PC-9 (cell line): ENCODE results near the gene ARFRP1. TPM values are rescaled to one million over a fixed set of nuclear protein-coding genes. Genes with fewer than 3 reads are reported as not detected.

Source experiments
- BruUV-seq: library from RNA; stranded (reverse); fragments of 400-500 nt; replicated peaks from 2 replicates; lab custom pipeline; 2021; lab: Mats Ljungman, UMichigan
- CTCF ChIA-PET: fragments of 300-600 bp; sonication (Branson Sonifier 250); formaldehyde crosslinking; loops from one replicate; lab custom pipeline; 2022; ENCODE audit warnings: antibody characterized with exemption; lab: Charles Lee
- POLR2A ChIA-PET: fragments of 300-600 bp; sonication (Branson Sonifier 250); formaldehyde crosslinking; loops from one replicate; lab custom pipeline; 2022; ENCODE audit warnings: antibody characterized with exemption; ENCODE audit not compliant: unreplicated experiment; lab: Charles Lee
- DNase-seq, 2 experiments: peaks; one replicate each; pipeline versions ENCODE4 v3.0.0 to v3.0.0-alpha.2; 2015 to 2022; ENCODE audit warnings: mixed read lengths in 1 of 2
- H2AFZ ChIP-seq: fragments of 200-600 bp; sonication (generic); 2 replicates; pipeline ENCODE4 v1.8.1; 2017; ENCODE audit warnings: antibody characterized with exemption
- H3F3A ChIP-seq: fragments of 200-600 bp; sonication (generic); 2 replicates; pipeline ENCODE4 v1.8.1; 2017; ENCODE audit warnings: antibody characterized with exemption, mild to moderate bottlenecking, low read depth; ENCODE audit not compliant: insufficient read depth
- H3K27ac ChIP-seq: fragments of 200-600 bp; sonication (generic); 2 replicates; pipeline ENCODE4 v1.6.1; 2016; ENCODE audit warnings: mixed run types
- H3K27me3 ChIP-seq: fragments of 200-600 bp; sonication (generic); 2 replicates; pipeline ENCODE4 v1.6.1; 2016; ENCODE audit warnings: low read depth, mixed run types; ENCODE audit not compliant: insufficient read depth
- H3K36me3 ChIP-seq: fragments of 200-600 bp; sonication (generic); 2 replicates; pipeline ENCODE4 v1.6.1; 2016; ENCODE audit warnings: low read depth, mixed run types
- H3K4me1 ChIP-seq: fragments of 200-600 bp; sonication (generic); replicated peaks from 2 replicates; pipeline ENCODE4 v1.6.1; 2016; ENCODE audit warnings: mixed run types; ENCODE audit not compliant: insufficient read depth
- H3K4me2 ChIP-seq: fragments of 200-600 bp; sonication (generic); 2 replicates; pipeline ENCODE4 v1.6.1; 2017; ENCODE audit warnings: mixed run types
- H3K4me3 ChIP-seq: fragments of 200-600 bp; sonication (generic); 2 replicates; pipeline ENCODE4 v1.6.1; 2016; ENCODE audit warnings: mixed run types
- H3K79me2 ChIP-seq: fragments of 200-600 bp; sonication (generic); 2 replicates; pipeline ENCODE4 v1.6.1; 2017; ENCODE audit warnings: low read depth, mixed run types
- H3K9me2 ChIP-seq: fragments of 200-600 bp; sonication (generic); 2 replicates; pipeline ENCODE4 v1.8.1; 2017; ENCODE audit warnings: mild to moderate bottlenecking; ENCODE audit not compliant: insufficient read depth
- H3K9me3 ChIP-seq: fragments of 200-600 bp; sonication (generic); 2 replicates; pipeline ENCODE4 v1.8.1; 2016; ENCODE audit warnings: low read depth; ENCODE audit not compliant: insufficient read depth
- H4K20me1 ChIP-seq: fragments of 200-600 bp; sonication (generic); 2 replicates; pipeline ENCODE4 v1.8.1; 2017; ENCODE audit not compliant: insufficient read depth
- CTCF ChIP-seq: fragments of 200-600 bp; sonication (generic); conservative IDR thresholded peaks from 2 replicates; pipeline ENCODE4 v1.6.1; 2017; ENCODE audit warnings: mixed run types, antibody characterized with exemption, mild to moderate bottlenecking, moderate library complexity
- EZH2 ChIP-seq: fragments of 200-600 bp; sonication (generic); IDR thresholded peaks from 2 replicates; pipeline ENCODE4 v1.8.0; 2017; ENCODE audit warnings: antibody characterized with exemption, low read depth
- intact Hi-C: fragments of 100-400 bp; cut with micrococcal nuclease; formaldehyde crosslinking; loops from one replicate; pipeline ENCODE4 v1.10.0; 2022; ENCODE audit not compliant: unreplicated experiment
- total RNA-seq: library from RNA; stranded (reverse); gene quantifications from 2 replicates; pipeline ENCODE4 v1.2.3, GENCODE V29; 2021

The ARFRP1 gene
- total RNA-seq, 1 experiment from 2014 or later, result 59.1 TPM

GRCh38 chr20:63653974-63654668, 53.7 kb downstream of the ARFRP1 start:
- H3K4me1 ChIP-seq, result peaks cover 9% of the 10 kb centered on the region
- DNase-seq, result no peak
- ChIA-PET POLR2A (no interaction called here), CTCF (no interaction called here)
- no peak overlapping the region for H3K27ac ChIP-seq
- no peak for TF ChIP-seq EZH2
- TF ChIP-seq CTCF, result no peak
- H2AFZ ChIP-seq, result no peak overlapping the region
- H3K9me2 ChIP-seq, result no peaks in the 10 kb centered on the region
- no peaks in the 10 kb centered on the region for H3K9me3 ChIP-seq
- H3K4me2 ChIP-seq, result peak overlapping the region; percentile 63
- no peaks in the 10 kb centered on the region for H3K36me3 ChIP-seq
- H3K4me3 ChIP-seq, result no peak overlapping the region; the same call in 1 of the 2 replicates
- peaks cover 24% of the 10 kb centered on the region for H3F3A ChIP-seq
- H3K79me2 ChIP-seq, result peaks cover 6% of the 10 kb centered on the region
- H3K27me3 ChIP-seq, result no peaks in the 10 kb centered on the region
- intact Hi-C loops, result no loop called here
- BruUV-seq, result no TSS peak
- no peaks in the 10 kb centered on the region for H4K20me1 ChIP-seq

- Histone ChIP-seq H3K79me2 (no peaks in the 10 kb centered on the region), H3K4me2 (peak within 1 kb of the TSS; percentile 72), H3K36me3 (no peaks in the 10 kb centered on the region), H3F3A (peaks cover 30% of the 10 kb centered on the region), H3K4me3 (peak within 1 kb of the TSS; percentile 42; the same call in 1 of the 2 replicates), H4K20me1 (no peaks in the 10 kb centered on the region), H3K4me1 (peaks cover 8% of the 10 kb centered on the region; the same call in 1 of the 2 replicates), H3K9me3 (no peaks in the 10 kb centered on the region), H3K27ac (no peak within 1 kb of the TSS), H2AFZ (no peak within 1 kb of the TSS), H3K9me2 (no peaks in the 10 kb centered on the region), H3K27me3 (no peaks in the 10 kb centered on the region)
- peak; percentile 53 to 83 for DNase-seq
- POLR2A ChIA-PET, result no interaction called here
- intact Hi-C loops, result no loop called here
- TF ChIP-seq CTCF, result no peak
- TF ChIP-seq EZH2, result no peak
- no TSS peak for BruUV-seq
- CTCF ChIA-PET, result interaction anchor here (0.7 kb wide), 1 partner anchor 309 kb away, joined by 3 read pairs; no protein-coding TSS in a partner anchor
Observed at GRCh38 chr20:63653041-63653973, 54.5 kb downstream of the ARFRP1 start, which contains the start of gene STMN3. TSS of gene STMN3 (minus strand) at chr20:63653424. CDS start at chr20:63653345, 79 bp downstream.
